LoVo (cell line): Measurements from ENCODE around the gene PTPRH.

Source experiments
- DNase-seq: peaks from one replicate; pipeline ENCODE4 v3.0.0-alpha.2; 2016; ENCODE audit warnings: low spot score

Gene PTPRH

GRCh38 chr19:55208880-55209692, at the start of gene PTPRH:
TSS of gene PTPRH (minus strand) at chr19:55209501. CDS start at chr19:55209433, 68 bp downstream.
- DNase-seq = peak; percentile 56

- no peak for DNase-seq
These were observed 49.2 kb upstream of the PTPRH start for GRCh38 chr19:55258476-55258827.

GRCh38 chr19:55257461-55258420, 48.4 kb upstream of the PTPRH start:
- DNase-seq = no peak

- no peak for DNase-seq
These were observed 47.5 kb upstream of the PTPRH start for GRCh38 chr19:55256562-55257460.

- no peak for DNase-seq
These were observed 46.5 kb upstream of the PTPRH start for GRCh38 chr19:55255618-55256423.

GRCh38 chr19:55254625-55254977, 45.3 kb upstream of the PTPRH start:
- DNase-seq = no peak

GRCh38 chr19:55253842-55254624, 44.7 kb upstream of the PTPRH start:
- DNase-seq = no peak

- no peak for DNase-seq
These were observed 43.7 kb upstream of the PTPRH start for GRCh38 chr19:55252760-55253663.

- DNase-seq = no peak
These were observed 42.2 kb upstream of the PTPRH start for GRCh38 chr19:55251341-55252081.

GRCh38 chr19:55250262-55251036, 41.1 kb upstream of the PTPRH start:
- no peak for DNase-seq

- DNase-seq = no peak
These were observed 40.5 kb upstream of the PTPRH start for GRCh38 chr19:55249841-55250240.

GRCh38 chr19:55248704-55249103, 39.4 kb upstream of the PTPRH start:
- DNase-seq = no peak

GRCh38 chr19:55248166-55248675, 38.9 kb upstream of the PTPRH start:
- DNase-seq = no peak

GRCh38 chr19:55247621-55248099, 38.4 kb upstream of the PTPRH start:
- no peak for DNase-seq

- no peak for DNase-seq
These were observed 37.5 kb upstream of the PTPRH start for GRCh38 chr19:55246462-55247451.

GRCh38 chr19:55245236-55245904, 36.1 kb upstream of the PTPRH start:
- DNase-seq = no peak
